SH-SY5Y (cell line): Measurements from ENCODE around the gene RCBTB1.

Source experiments
- GATA2 ChIP-seq: IDR thresholded peaks from 2 replicates; pipeline ENCODE4 v1.6.1; 2011; ENCODE audit warnings: mild to moderate bottlenecking, low read depth, low read length
- GATA3 ChIP-seq: IDR thresholded peaks from 2 replicates; pipeline ENCODE4 v1.6.1; 2011; ENCODE audit warnings: low read depth, mild to moderate bottlenecking, low read length, moderate library complexity

Gene RCBTB1

DNA sequence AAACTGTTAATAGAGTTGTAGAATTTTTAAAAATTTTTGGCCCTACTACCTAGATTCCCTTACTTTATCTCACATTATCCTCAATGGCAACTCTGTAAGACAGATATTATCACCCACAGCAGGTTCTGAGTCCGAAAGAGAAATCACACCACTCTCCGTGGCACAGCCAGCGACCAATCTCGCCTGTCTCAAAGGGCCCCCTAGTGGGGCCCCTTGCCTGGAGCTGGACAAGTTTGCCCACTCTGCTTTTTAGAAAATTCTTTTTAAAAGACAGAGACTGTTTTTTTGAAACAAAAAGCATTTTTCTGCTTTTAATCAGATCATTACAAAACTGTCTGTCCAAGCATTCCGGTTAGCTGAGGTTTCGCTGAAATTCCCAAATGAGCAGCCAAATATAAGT, 67.9 kb downstream of the RCBTB1 start:
- TF ChIP-seq GATA2 = no peak
- TF ChIP-seq GATA3 = no peak

DNA sequence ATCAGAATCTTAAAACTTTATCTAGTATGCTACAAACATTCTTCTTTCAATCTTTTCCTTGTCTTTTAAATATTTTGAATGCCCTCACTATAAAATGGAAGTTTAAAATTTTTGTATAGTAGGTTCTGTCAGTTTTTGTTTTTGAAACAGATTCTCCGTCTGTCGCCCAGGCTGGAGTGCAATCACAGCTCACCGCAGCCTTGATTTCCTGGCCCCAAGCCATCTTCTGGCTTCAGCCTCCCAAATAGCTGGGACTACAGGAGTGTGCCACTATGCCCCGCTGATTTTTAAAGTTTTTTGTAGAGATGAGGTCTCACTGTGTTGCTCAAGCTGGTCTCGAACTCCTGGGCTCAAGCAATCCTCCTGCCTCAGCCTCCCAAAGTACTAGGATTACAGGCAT, 68.9 kb downstream of the RCBTB1 start:
- TF ChIP-seq GATA3 = no peak
- no peak for TF ChIP-seq GATA2

DNA sequence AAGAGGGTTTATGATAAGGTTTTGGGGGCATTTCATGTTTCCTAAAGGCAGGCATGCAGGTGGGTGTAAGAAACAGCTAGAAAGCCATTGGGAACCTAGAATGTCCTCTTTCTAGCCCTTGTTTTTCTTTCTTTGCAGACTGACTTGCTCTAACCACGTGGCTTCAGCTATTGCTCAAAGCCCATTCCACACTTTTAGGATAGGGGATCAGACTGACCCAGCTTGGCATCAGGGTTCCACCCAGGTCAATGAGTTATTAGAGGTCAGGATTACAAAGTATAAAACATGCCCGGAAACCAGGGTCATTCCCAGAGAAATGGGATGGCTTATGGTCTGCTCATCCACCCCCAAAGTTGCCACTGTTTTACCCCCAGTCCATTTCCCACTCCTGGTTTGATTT, 72.8 kb downstream of the RCBTB1 start:
- TF ChIP-seq GATA2 (no peak), GATA3 (no peak)

GRCh38 chr13:49503951-49504350, 81.4 kb downstream of the RCBTB1 start:
- no peak for TF ChIP-seq GATA2

- no peak for TF ChIP-seq GATA3
- TF ChIP-seq GATA2 = no peak
These were observed 82.4 kb downstream of the RCBTB1 start for GRCh38 chr13:49502954-49503353.

- TF ChIP-seq GATA3 (no peak), GATA2 (no peak)
These were observed 85.3 kb downstream of the RCBTB1 start for GRCh38 chr13:49499889-49500660.

- TF ChIP-seq GATA3 = no peak
- no peak for TF ChIP-seq GATA2
These were observed 87.2 kb downstream of the RCBTB1 start for GRCh38 chr13:49498206-49498605.

DNA sequence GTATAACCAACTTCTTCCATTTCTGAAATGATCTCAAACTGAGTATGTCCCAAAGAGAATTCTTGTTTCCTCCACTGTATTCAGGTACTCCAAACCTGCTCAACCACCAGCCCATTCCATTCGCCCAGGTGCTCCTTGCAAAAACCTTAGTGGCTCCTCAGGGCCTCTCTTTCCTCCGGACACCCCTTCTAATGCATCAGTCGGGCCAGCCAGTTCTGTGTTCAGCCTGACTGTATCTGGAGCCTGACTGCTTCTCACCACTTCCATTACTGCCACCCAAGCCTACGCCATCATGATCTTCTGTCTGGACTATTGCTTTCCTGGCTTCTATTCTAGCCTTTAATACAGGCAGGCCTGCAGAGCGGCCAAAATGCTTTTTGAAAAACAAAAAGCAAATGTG, 88.1 kb downstream of the RCBTB1 start:
- TF ChIP-seq GATA3 (no peak), GATA2 (no peak)

GRCh38 chr13:49495783-49496762, 89.3 kb downstream of the RCBTB1 start, which contains the start of gene PHF11:
Gene PHF11, plus strand, starts transcription at chr13:49495953. Its CDS starts 49 bp downstream, at chr13:49496002.
- TF ChIP-seq GATA2 (no peak), GATA3 (no peak)

DNA sequence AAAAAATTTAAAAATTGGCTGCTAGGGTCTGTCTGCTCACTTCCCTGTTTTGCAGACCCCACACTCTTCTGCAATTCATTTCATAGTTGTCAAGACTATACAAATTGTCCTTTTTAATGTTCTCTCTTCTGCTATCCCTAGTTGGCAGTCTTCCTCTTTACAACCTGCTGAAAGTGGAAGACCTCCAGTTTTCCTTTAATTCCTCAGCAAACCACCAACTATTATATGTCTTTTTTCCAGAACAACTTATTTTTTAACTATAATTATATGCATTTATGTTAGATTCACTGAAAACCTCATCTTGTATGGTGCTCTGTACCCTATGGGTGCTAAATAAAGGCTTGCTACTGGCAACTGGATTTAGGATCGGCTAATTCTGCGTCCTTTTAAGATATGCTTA, 90.7 kb downstream of the RCBTB1 start:
- TF ChIP-seq GATA3 = no peak

DNA sequence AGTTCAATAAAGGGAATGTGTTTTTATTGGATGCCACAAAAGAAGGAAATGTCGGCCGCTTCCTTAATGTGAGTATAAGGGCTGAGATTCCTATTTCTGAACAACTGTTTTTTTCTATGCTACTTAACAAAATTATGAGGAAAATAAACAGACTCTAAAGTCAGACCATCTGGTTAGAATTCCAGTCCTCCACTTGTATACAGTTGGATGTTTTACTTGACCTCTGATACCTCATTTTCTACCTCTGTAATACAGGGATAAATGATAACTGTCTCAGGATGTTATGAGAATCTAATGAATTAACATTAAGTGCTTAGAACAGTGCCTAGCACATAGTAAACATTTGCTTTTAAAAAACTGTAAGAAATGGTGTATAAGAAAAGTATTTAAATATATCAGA, 96.8 kb downstream of the RCBTB1 start:
- TF ChIP-seq GATA2 = no peak
- TF ChIP-seq GATA3 = no peak
